HEK293 (cell line): ENCODE measurements around the gene HECTD4.

Experiments used
- CTCF ChIA-PET: fragments of 350-600 bp; formaldehyde crosslinking; extraction: SDS; loops from one replicate; lab custom pipeline; 2021; ENCODE audit warnings: antibody characterized with exemption; lab: Yijun Ruan, JAX
- POLR2A ChIA-PET: fragments of 300-600 bp; formaldehyde crosslinking; extraction: SDS; loops from one replicate; lab custom pipeline; 2020; ENCODE audit warnings: antibody characterized with exemption, inconsistent platforms; lab: Yijun Ruan, JAX
- H3K27ac ChIP-seq: fragments of 200-500 bp; sonication (Bioruptor generic); 2 replicates; pipeline ENCODE4 v1.5.1; 2014; ENCODE audit warnings: low read depth, low read length, control low read depth, inconsistent platforms; ENCODE audit errors: extremely low read depth
- H3K36me3 ChIP-seq, 2 experiments: fragments of 200-500 bp in 1 of 2; sonication (Bioruptor generic) in 1 of 2; 1 replicate in 1 of 2; 2 replicates in 1 of 2; pipeline ENCODE4 v1.5.1; 2014 to 2017; ENCODE audit warnings: inconsistent platforms in 2 of 2, low read length in 2 of 2; ENCODE audit not compliant: control insufficient read depth in 2 of 2, insufficient read depth in 1 of 2
- H3K4me1 ChIP-seq: fragments of 200-500 bp; sonication (Bioruptor generic); 2 replicates; pipeline ENCODE4 v1.5.1; 2014; ENCODE audit warnings: mild to moderate bottlenecking, low read length, inconsistent platforms; ENCODE audit not compliant: control insufficient read depth, insufficient read depth
- H3K4me3 ChIP-seq: 2 replicates; pipeline ENCODE4 v1.5.1; 2011; ENCODE audit warnings: low read depth, mild to moderate bottlenecking, control low read depth, low read length, moderate library complexity
- H3K9me3 ChIP-seq: fragments of 200-500 bp; sonication (Bioruptor generic); 2 replicates; pipeline ENCODE4 v1.5.1; 2014; ENCODE audit warnings: low read depth, low read length, inconsistent platforms; ENCODE audit not compliant: control insufficient read depth, insufficient read depth
- AEBP2 ChIP-seq: fragments of 450-650 bp; formaldehyde crosslinking; IDR thresholded peaks from 2 replicates; pipeline ENCODE4 v1.5.1; 2016; ENCODE audit warnings: missing biosample characterization, missing genetic modification characterization, borderline replicate concordance
- HOXA7 ChIP-seq: sonication (generic); formaldehyde crosslinking; IDR thresholded peaks from 2 replicates; pipeline ENCODE4 v1.8.1; 2022; ENCODE audit warnings: missing genetic modification reagents, borderline replicate concordance
- KLF9 ChIP-seq: fragments of 450-650 bp; formaldehyde crosslinking; IDR thresholded peaks from 2 replicates; pipeline ENCODE4 v1.5.1; 2016; ENCODE audit warnings: missing biosample characterization, missing genetic modification characterization, low read depth
- MZF1 ChIP-seq: fragments of 450-650 bp; formaldehyde crosslinking; IDR thresholded peaks from 2 replicates; pipeline ENCODE4 v1.5.1; 2017; ENCODE audit warnings: missing biosample characterization, missing genetic modification characterization, borderline replicate concordance
- OVOL3 ChIP-seq: fragments of 450-650 bp; formaldehyde crosslinking; IDR thresholded peaks from 2 replicates; pipeline ENCODE4 v1.5.1; 2016; ENCODE audit warnings: missing biosample characterization, missing genetic modification characterization
- TCF7L2 ChIP-seq: IDR thresholded peaks from 2 replicates; pipeline ENCODE4 v1.6.1; 2011; ENCODE audit warnings: low read depth, mild to moderate bottlenecking, inconsistent platforms, low read length, moderate library complexity, borderline replicate concordance
- ZBTB17 ChIP-seq: fragments of 450-650 bp; formaldehyde crosslinking; IDR thresholded peaks from 2 replicates; pipeline ENCODE4 v1.5.1; 2016; ENCODE audit warnings: missing biosample characterization, missing genetic modification characterization
- ZNF138 ChIP-seq: fragments of 450-650 bp; formaldehyde crosslinking; IDR thresholded peaks from 2 replicates; pipeline ENCODE4 v1.5.1; 2016; ENCODE audit warnings: missing biosample characterization, missing genetic modification characterization, borderline replicate concordance
- ZNF148 ChIP-seq: fragments of 450-650 bp; formaldehyde crosslinking; IDR thresholded peaks from 2 replicates; pipeline ENCODE4 v1.5.0; 2017; ENCODE audit warnings: missing biosample characterization, missing genetic modification characterization, borderline replicate concordance
- ZNF18 ChIP-seq: fragments of 450-650 bp; formaldehyde crosslinking; IDR thresholded peaks from 2 replicates; pipeline ENCODE4 v1.5.1; 2016; ENCODE audit warnings: missing biosample characterization, missing genetic modification characterization
- ZNF184 ChIP-seq: fragments of 450-650 bp; IDR thresholded peaks from 2 replicates; pipeline ENCODE4 v1.5.1; 2018; ENCODE audit warnings: missing biosample characterization, mild to moderate bottlenecking, missing genetic modification characterization
- ZNF221 ChIP-seq: fragments of 450-650 bp; formaldehyde crosslinking; IDR thresholded peaks from 2 replicates; pipeline ENCODE4 v1.5.1; 2017; ENCODE audit warnings: missing biosample characterization, missing genetic modification characterization, borderline replicate concordance
- ZNF391 ChIP-seq: fragments of 450-650 bp; formaldehyde crosslinking; IDR thresholded peaks from 2 replicates; pipeline ENCODE4 v1.5.1; 2016; ENCODE audit warnings: low read depth, missing biosample characterization, missing genetic modification characterization, borderline replicate concordance
- ZNF426 ChIP-seq: fragments of 450-650 bp; formaldehyde crosslinking; IDR thresholded peaks from 2 replicates; pipeline ENCODE4 v1.5.1; 2017; ENCODE audit warnings: missing biosample characterization, missing genetic modification characterization, mild to moderate bottlenecking, inconsistent platforms, moderate library complexity
- ZNF473 ChIP-seq: fragments of 450-650 bp; formaldehyde crosslinking; IDR thresholded peaks from 2 replicates; pipeline ENCODE4 v1.5.1; 2017; ENCODE audit warnings: missing biosample characterization, missing genetic modification characterization
- ZNF518A ChIP-seq: fragments of 450-650 bp; formaldehyde crosslinking; conservative IDR thresholded peaks from 2 replicates; pipeline ENCODE4 v1.5.1; 2016; ENCODE audit warnings: low read depth, missing biosample characterization, missing genetic modification characterization
- ZNF624 ChIP-seq: fragments of 450-650 bp; formaldehyde crosslinking; IDR thresholded peaks from 2 replicates; pipeline ENCODE4 v1.5.1; 2017; ENCODE audit warnings: missing biosample characterization, missing genetic modification characterization
- ZNF76 ChIP-seq: fragments of 450-650 bp; formaldehyde crosslinking; IDR thresholded peaks from 2 replicates; pipeline ENCODE4; 2016; ENCODE audit warnings: low read depth, missing biosample characterization, missing genetic modification characterization, borderline replicate concordance
- ZNF837 ChIP-seq: fragments of 450-650 bp; formaldehyde crosslinking; IDR thresholded peaks from 2 replicates; pipeline ENCODE4 v1.5.1; 2016; ENCODE audit warnings: missing biosample characterization, missing genetic modification characterization
- TF ChIP-seq, protein P1 (sequence below): fragments of 450-650 bp; formaldehyde crosslinking; IDR thresholded peaks from 2 replicates; pipeline ENCODE4 v1.5.1; 2017; ENCODE audit warnings: missing biosample characterization, missing genetic modification characterization
- TF ChIP-seq, protein P2 (sequence below): fragments of 450-650 bp; formaldehyde crosslinking; IDR thresholded peaks from 2 replicates; pipeline ENCODE4 v1.5.1; 2017; ENCODE audit warnings: missing biosample characterization, missing genetic modification characterization

HECTD4 gene

DNA sequence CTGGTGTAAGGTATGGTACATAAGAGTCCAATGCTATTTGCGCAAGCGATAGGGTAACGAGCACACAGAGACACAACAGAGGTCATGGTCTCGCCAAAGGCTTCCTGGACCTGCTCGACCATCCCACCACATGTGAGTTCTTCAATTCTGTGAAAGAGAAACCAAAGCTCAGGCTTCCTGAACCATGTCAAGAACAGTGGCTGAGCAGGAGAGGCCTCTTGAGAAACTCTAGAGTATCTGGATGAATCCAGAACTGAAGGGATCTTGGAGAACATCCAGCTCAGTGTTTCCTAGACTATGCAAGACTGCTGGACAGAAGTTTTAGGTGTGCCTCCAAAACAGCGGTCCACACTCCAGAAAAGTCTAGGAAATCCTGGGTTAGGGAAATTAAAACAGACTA lies 142.3 kb downstream of the HECTD4 start (continued):
- no peak for TF ChIP-seq ZBTB17 (tag by site-specific recombination)
- no peak for TF ChIP-seq ZNF473 (tag by site-specific recombination)
- no peak for TF ChIP-seq HOXA7
- no peak for TF ChIP-seq OVOL3 (tag by site-specific recombination)
- TF ChIP-seq KLF9 (tag by site-specific recombination) = no peak
- TF ChIP-seq, protein P1, sequence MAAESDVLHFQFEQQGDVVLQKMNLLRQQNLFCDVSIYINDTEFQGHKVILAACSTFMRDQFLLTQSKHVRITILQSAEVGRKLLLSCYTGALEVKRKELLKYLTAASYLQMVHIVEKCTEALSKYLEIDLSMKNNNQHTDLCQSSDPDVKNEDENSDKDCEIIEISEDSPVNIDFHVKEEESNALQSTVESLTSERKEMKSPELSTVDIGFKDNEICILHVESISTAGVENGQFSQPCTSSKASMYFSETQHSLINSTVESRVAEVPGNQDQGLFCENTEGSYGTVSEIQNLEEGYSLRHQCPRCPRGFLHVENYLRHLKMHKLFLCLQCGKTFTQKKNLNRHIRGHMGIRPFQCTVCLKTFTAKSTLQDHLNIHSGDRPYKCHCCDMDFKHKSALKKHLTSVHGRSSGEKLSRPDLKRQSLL = no peak
- no peak for TF ChIP-seq AEBP2
- no peak for TF ChIP-seq ZNF624 (tag by site-specific recombination)
- no peak for TF ChIP-seq ZNF18
- TF ChIP-seq ZNF837 (tag by site-specific recombination) = no peak
- TF ChIP-seq, protein P2, sequence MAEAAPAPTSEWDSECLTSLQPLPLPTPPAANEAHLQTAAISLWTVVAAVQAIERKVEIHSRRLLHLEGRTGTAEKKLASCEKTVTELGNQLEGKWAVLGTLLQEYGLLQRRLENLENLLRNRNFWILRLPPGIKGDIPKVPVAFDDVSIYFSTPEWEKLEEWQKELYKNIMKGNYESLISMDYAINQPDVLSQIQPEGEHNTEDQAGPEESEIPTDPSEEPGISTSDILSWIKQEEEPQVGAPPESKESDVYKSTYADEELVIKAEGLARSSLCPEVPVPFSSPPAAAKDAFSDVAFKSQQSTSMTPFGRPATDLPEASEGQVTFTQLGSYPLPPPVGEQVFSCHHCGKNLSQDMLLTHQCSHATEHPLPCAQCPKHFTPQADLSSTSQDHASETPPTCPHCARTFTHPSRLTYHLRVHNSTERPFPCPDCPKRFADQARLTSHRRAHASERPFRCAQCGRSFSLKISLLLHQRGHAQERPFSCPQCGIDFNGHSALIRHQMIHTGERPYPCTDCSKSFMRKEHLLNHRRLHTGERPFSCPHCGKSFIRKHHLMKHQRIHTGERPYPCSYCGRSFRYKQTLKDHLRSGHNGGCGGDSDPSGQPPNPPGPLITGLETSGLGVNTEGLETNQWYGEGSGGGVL = no peak
- no peak for TF ChIP-seq ZNF184

GRCh38 chr12:112239020-112239419 lies 143.2 kb downstream of the HECTD4 start:
- Histone ChIP-seq H3K4me3 (no peak overlapping the region), H3K4me1 (no peaks in the 10 kb centered on the region), H3K9me3 (no peaks in the 10 kb centered on the region), H3K36me3 (peaks cover 56 to 95% of the 10 kb centered on the region in 2 experiments), H3K27ac (no peak overlapping the region)
- POLR2A ChIA-PET = interaction anchor here (0.6 kb wide), 1 partner anchor 208 kb away, joined by 5 read pairs; no protein-coding TSS in a partner anchor
- CTCF ChIA-PET = interaction anchor here (1.7 kb wide), 1 partner anchor 148 kb away, joined by 6 read pairs; no protein-coding TSS in a partner anchor
- no peak for TF ChIP-seq TCF7L2
- no peak for TF ChIP-seq ZNF391
- TF ChIP-seq ZNF221 (tag by site-specific recombination) = no peak
- TF ChIP-seq ZNF426 (tag by site-specific recombination) = no peak
- no peak for TF ChIP-seq ZNF518A (tag by site-specific recombination)
- no peak for TF ChIP-seq ZNF76
- TF ChIP-seq ZNF148 = no peak
- no peak for TF ChIP-seq AEBP2
- no peak for TF ChIP-seq MZF1 (tag by site-specific recombination)
- TF ChIP-seq ZNF138 = no peak
- no peak for TF ChIP-seq ZNF624 (tag by site-specific recombination)
